OCI-LY7 (cell line): ENCODE results near the gene MT4. TPM values are rescaled to one million over a fixed set of nuclear protein-coding genes. Genes with fewer than 3 reads are reported as not detected.

Source experiments
- BruUV-seq: library from RNA; stranded (reverse); fragments of 400-500 nt; replicated peaks from 2 replicates; lab custom pipeline; 2021; lab: Mats Ljungman, UMichigan
- CTCF ChIA-PET: fragments of 300-600 bp; sonication (Branson Sonifier 250); formaldehyde crosslinking; loops from one replicate; lab custom pipeline; 2022; ENCODE audit warnings: antibody characterized with exemption; ENCODE audit not compliant: unreplicated experiment; lab: Charles Lee
- POLR2A ChIA-PET: fragments of 300-600 bp; sonication (Branson Sonifier 250); formaldehyde crosslinking; loops from one replicate; lab custom pipeline; 2022; ENCODE audit warnings: antibody characterized with exemption; lab: Charles Lee
- DNase-seq: peaks from one replicate; pipeline ENCODE4 v3.0.0-alpha.2; 2015; ENCODE audit warnings: low spot score
- H2AFZ ChIP-seq: fragments of 200-600 bp; sonication (generic), shearing (Covaris generic); 2 replicates; pipeline ENCODE4 v1.6.1; 2014; ENCODE audit warnings: mild to moderate bottlenecking, antibody characterized with exemption, low read length, moderate library complexity
- H3K27ac ChIP-seq: fragments of 200-600 bp; sonication (generic); 2 replicates; pipeline ENCODE4 v1.5.1; 2014; ENCODE audit warnings: mixed run types, low read depth, mild to moderate bottlenecking, moderate library complexity, low read length, inconsistent platforms; ENCODE audit not compliant: poor library complexity, severe bottlenecking
- H3K36me3 ChIP-seq: fragments of 200-600 bp; sonication (generic); 2 replicates; pipeline ENCODE4 v1.6.1; 2014; ENCODE audit warnings: mild to moderate bottlenecking, antibody characterized with exemption, low read length, moderate library complexity, mixed read lengths; ENCODE audit not compliant: insufficient read depth
- H3K4me1 ChIP-seq: fragments of 200-600 bp; sonication (generic); 2 replicates; pipeline ENCODE4 v1.5.1; 2014; ENCODE audit warnings: mild to moderate bottlenecking, low read length; ENCODE audit not compliant: insufficient read depth, poor library complexity, severe bottlenecking
- H3K4me2 ChIP-seq: fragments of 200-600 bp; sonication (generic); 2 replicates; pipeline ENCODE4 v1.6.1; 2014; ENCODE audit warnings: mild to moderate bottlenecking, low read length
- H3K4me3 ChIP-seq: fragments of 200-600 bp; sonication (generic); 2 replicates; pipeline ENCODE4 v1.5.1; 2014; ENCODE audit warnings: mild to moderate bottlenecking, low read depth, low read length; ENCODE audit not compliant: poor library complexity, severe bottlenecking
- H3K79me2 ChIP-seq: fragments of 200-600 bp; sonication (generic); 2 replicates; pipeline ENCODE4 v1.6.1; 2016; ENCODE audit warnings: low read depth, mild to moderate bottlenecking, low read length, moderate library complexity, mixed read lengths; ENCODE audit not compliant: insufficient read depth
- H3K9me2 ChIP-seq: fragments of 200-600 bp; sonication (generic); 2 replicates; pipeline ENCODE4 v1.6.1; 2016; ENCODE audit warnings: mild to moderate bottlenecking, low read length, mixed read lengths; ENCODE audit not compliant: insufficient read depth
- H3K9me3 ChIP-seq: fragments of 200-600 bp; sonication (generic); 2 replicates; pipeline ENCODE4 v1.6.1; 2014; ENCODE audit warnings: mild to moderate bottlenecking, mixed run types, low read length, mixed read lengths
- H4K20me1 ChIP-seq: fragments of 200-600 bp; sonication (generic); 2 replicates; pipeline ENCODE4 v1.6.1; 2014; ENCODE audit warnings: mild to moderate bottlenecking, antibody characterized with exemption, low read length, moderate library complexity, mixed read lengths; ENCODE audit not compliant: insufficient read depth
- CTCF ChIP-seq: fragments of 200-600 bp; sonication (generic); conservative IDR thresholded peaks from 2 replicates; pipeline ENCODE4 v1.5.1; 2014; ENCODE audit warnings: mild to moderate bottlenecking, antibody characterized with exemption, low read length, moderate library complexity, mixed read lengths
- EZH2phosphoT487 ChIP-seq: fragments of 200-600 bp; sonication (generic); IDR thresholded peaks from 2 replicates; pipeline ENCODE4 v1.6.1; 2018; ENCODE audit warnings: low read depth, borderline replicate concordance, mild to moderate bottlenecking, mixed run types, antibody characterized with exemption, low read length, moderate library complexity, mixed read lengths
- intact Hi-C: fragments of 100-400 bp; cut with micrococcal nuclease; formaldehyde crosslinking; loops from one replicate; pipeline ENCODE4 v1.10.0; 2022; ENCODE audit not compliant: unreplicated experiment
- total RNA-seq, 2 experiments: library from RNA; depleted of rRNA in 1 of 2; stranded (reverse); fragments of >200 nt in 1 of 2; shearing (Covaris generic) in 1 of 2; gene quantifications; 2 replicates each; pipeline ENCODE4 v1.2.3, GENCODE V29; 2014 to 2022

MT4 gene
- total RNA-seq, 2 experiments from 2014 or later: not detected

- Histone ChIP-seq H2AFZ (no peak overlapping the region), H3K9me2 (no peaks in the 10 kb centered on the region), H3K9me3 (no peaks in the 10 kb centered on the region), H4K20me1 (no peaks in the 10 kb centered on the region), H3K4me1 (peaks cover under 1% of the 10 kb centered on the region), H3K79me2 (no peaks in the 10 kb centered on the region), H3K36me3 (no peaks in the 10 kb centered on the region), H3K27ac (no peak overlapping the region), H3K4me2 (no peak overlapping the region), H3K4me3 (no peak overlapping the region)
- intact Hi-C loops: no loop called here
- ChIA-PET CTCF (no interaction called here), POLR2A (interaction anchor here (1.0 kb wide), 1 partner anchor 45 kb away, joined by 4 read pairs; no protein-coding TSS in a partner anchor)
- DNase-seq: no peak
- no TSS peak for BruUV-seq
- TF ChIP-seq EZH2phosphoT487 (no peak), CTCF (no peak)
Measured at GRCh38 chr16:56618138-56618537, 53.3 kb downstream of the MT4 start.

Other genes starting within 250 kb of the MT4 start
- 87.7 and 108 TPM in 2 replicates for gene AMFR, start 139.5 kb upstream of the MT4 start, total RNA-seq (2014; rRNA removed; shearing (Covaris generic))
- gene AMFR, start 139.5 kb upstream of the MT4 start, total RNA-seq (2022): 101 and 105 TPM in 2 replicates
- gene NUDT21, start 113.7 kb upstream of the MT4 start, total RNA-seq (2014; rRNA removed; shearing (Covaris generic)): 123 and 229 TPM in 2 replicates
- 270 and 273 TPM in 2 replicates for gene NUDT21, start 113.7 kb upstream of the MT4 start, total RNA-seq (2022)
- 35.1 and 78.7 TPM in 2 replicates for gene OGFOD1, start 113.5 kb upstream of the MT4 start, total RNA-seq (2014; rRNA removed; shearing (Covaris generic))
- 45.3 and 56.8 TPM in 2 replicates for gene OGFOD1, start 113.5 kb upstream of the MT4 start, total RNA-seq (2022)
- 13.9 and 15.3 TPM in 2 replicates for gene BBS2, start 45.0 kb upstream of the MT4 start, total RNA-seq (2014; rRNA removed; shearing (Covaris generic))
- 14.1 and 18.3 TPM in 2 replicates for gene BBS2, start 45.0 kb upstream of the MT4 start, total RNA-seq (2022)
- not detected in 2 replicates for gene MT3, start 24.5 kb downstream of the MT4 start, total RNA-seq (2014; rRNA removed; shearing (Covaris generic))
- not detected in 2 replicates for gene MT3, start 24.5 kb downstream of the MT4 start, total RNA-seq (2022)
- 27.2 and 40.0 TPM in 2 replicates for gene MT2A, start 43.5 kb downstream of the MT4 start, total RNA-seq (2014; rRNA removed; shearing (Covaris generic))
- 5.7 and 9.3 TPM in 2 replicates for gene MT2A, start 43.5 kb downstream of the MT4 start, total RNA-seq (2022)
- gene MT1E, start 60.7 kb downstream of the MT4 start, total RNA-seq (2014; rRNA removed; shearing (Covaris generic)): not detected in 2 replicates
- not detected in 2 replicates for gene MT1E, start 60.7 kb downstream of the MT4 start, total RNA-seq (2022)
- gene MT1M, start 67.6 kb downstream of the MT4 start, total RNA-seq (2014; rRNA removed; shearing (Covaris generic)): not detected in 2 replicates
- not detected in 2 replicates for gene MT1M, start 67.6 kb downstream of the MT4 start, total RNA-seq (2022)
- not detected in 2 replicates for gene MT1A, start 73.6 kb downstream of the MT4 start, total RNA-seq (2014; rRNA removed; shearing (Covaris generic))
- gene MT1A, start 73.6 kb downstream of the MT4 start, total RNA-seq (2022): not detected in 2 replicates
- not detected in 2 replicates for gene MT1B, start 86.8 kb downstream of the MT4 start, total RNA-seq (2014; rRNA removed; shearing (Covaris generic))
- gene MT1B, start 86.8 kb downstream of the MT4 start, total RNA-seq (2022): not detected in 2 replicates
- 0.44 TPM in 1 of 2 replicates, not detected in the other for gene MT1F, start 92.9 kb downstream of the MT4 start, total RNA-seq (2014; rRNA removed; shearing (Covaris generic))
- gene MT1F, start 92.9 kb downstream of the MT4 start, total RNA-seq (2022): 1.8 TPM in 1 of 2 replicates, not detected in the other
- not detected in 2 replicates for gene MT1G, start 103.0 kb downstream of the MT4 start, total RNA-seq (2014; rRNA removed; shearing (Covaris generic))
- not detected in 2 replicates for gene MT1G, start 103.0 kb downstream of the MT4 start, total RNA-seq (2022)
- not detected in 2 replicates for gene MT1H, start 104.7 kb downstream of the MT4 start, total RNA-seq (2014; rRNA removed; shearing (Covaris generic))
- not detected in 2 replicates for gene MT1H, start 104.7 kb downstream of the MT4 start, total RNA-seq (2022)
- 17.1 and 18.8 TPM in 2 replicates for gene MT1X, start 117.4 kb downstream of the MT4 start, total RNA-seq (2014; rRNA removed; shearing (Covaris generic))
- gene MT1X, start 117.4 kb downstream of the MT4 start, total RNA-seq (2022): 14.6 and 21.2 TPM in 2 replicates
- 119 and 120 TPM in 2 replicates for gene NUP93, start 165.1 kb downstream of the MT4 start, total RNA-seq (2014; rRNA removed; shearing (Covaris generic))
- 148 and 183 TPM in 2 replicates for gene NUP93, start 165.1 kb downstream of the MT4 start, total RNA-seq (2022)